OCI-LY1 (cell line): ENCODE data around the gene ZBTB17.
A peak's percentile ranks its signal among the peaks of the same experiment; 100 is the strongest.
"Not testable (repeated sequence)": the region's sequence is repeated elsewhere in the genome, so short reads cannot be mapped to it uniquely, and the experiment has no call there.

Source experiments
- H2AFZ ChIP-seq: fragments of 200-600 bp; sonication (generic), shearing (Covaris generic); 2 replicates; pipeline ENCODE4 v1.6.0; 2014; ENCODE audit warnings: antibody characterized with exemption, mild to moderate bottlenecking, low read length
- H3F3A ChIP-seq: fragments of 200-600 bp; sonication (generic), shearing (Covaris generic); 2 replicates; pipeline ENCODE4 v1.6.0; 2014; ENCODE audit warnings: mild to moderate bottlenecking, antibody characterized with exemption, low read length, moderate library complexity; ENCODE audit not compliant: insufficient read depth
- H3K27ac ChIP-seq: fragments of 200-600 bp; sonication (generic); 2 replicates; pipeline ENCODE4 v1.5.1; 2014; ENCODE audit warnings: low read length, mixed run types, mild to moderate bottlenecking, low read depth; ENCODE audit not compliant: poor library complexity, severe bottlenecking
- H3K27me3 ChIP-seq: fragments of 200-600 bp; sonication (generic); 2 replicates; pipeline ENCODE4 v1.6.0; 2014; ENCODE audit warnings: antibody characterized with exemption, mild to moderate bottlenecking, low read length, moderate library complexity; ENCODE audit not compliant: insufficient read depth
- H3K36me3 ChIP-seq: fragments of 200-600 bp; sonication (generic); 2 replicates; pipeline ENCODE4 v1.6.1; 2014; ENCODE audit warnings: mild to moderate bottlenecking, antibody characterized with exemption, low read length, moderate library complexity, mixed read lengths; ENCODE audit not compliant: insufficient read depth
- H3K4me1 ChIP-seq: fragments of 200-600 bp; sonication (generic); 2 replicates; pipeline ENCODE4 v1.5.1; 2014; ENCODE audit warnings: mild to moderate bottlenecking, low read length, moderate library complexity; ENCODE audit not compliant: insufficient read depth, severe bottlenecking
- H3K4me2 ChIP-seq: fragments of 200-600 bp; sonication (generic), shearing (Covaris generic); 2 replicates; pipeline ENCODE4 v1.6.1; 2014; ENCODE audit warnings: low read length
- H3K4me3 ChIP-seq: fragments of 200-600 bp; sonication (generic); 2 replicates; pipeline ENCODE4 v1.5.1; 2014; ENCODE audit warnings: low read length, low read depth, mild to moderate bottlenecking, mixed read lengths; ENCODE audit not compliant: poor library complexity, severe bottlenecking
- H3K79me2 ChIP-seq: fragments of 200-600 bp; shearing (Covaris generic); 2 replicates; pipeline ENCODE4 v1.6.1; 2016; ENCODE audit warnings: mixed run types, low read length, mixed read lengths; ENCODE audit not compliant: insufficient read depth
- H3K9ac ChIP-seq: fragments of 200-600 bp; sonication (generic), shearing (Covaris generic); 2 replicates; pipeline ENCODE4 v1.6.1; 2014; ENCODE audit warnings: mild to moderate bottlenecking, low read length, mixed read lengths
- H3K9me2 ChIP-seq: fragments of 200-600 bp; sonication (generic), shearing (Covaris generic); 2 replicates; pipeline ENCODE4 v1.6.1; 2014; ENCODE audit warnings: low read depth, mild to moderate bottlenecking, low read length, mixed read lengths
- H3K9me3 ChIP-seq: fragments of 200-600 bp; shearing (Covaris generic); 2 replicates; pipeline ENCODE4 v1.6.1; 2014; ENCODE audit warnings: low read length, mixed read lengths
- H4K20me1 ChIP-seq: fragments of 200-600 bp; sonication (generic), shearing (Covaris generic); 2 replicates; pipeline ENCODE4 v1.6.0; 2016; ENCODE audit warnings: mild to moderate bottlenecking, low read length; ENCODE audit not compliant: insufficient read depth
- CTCF ChIP-seq: fragments of 200-600 bp; sonication (generic), shearing (Covaris generic); IDR thresholded peaks from 2 replicates; pipeline ENCODE4 v1.5.1; 2017; ENCODE audit warnings: mild to moderate bottlenecking, antibody characterized with exemption, low read length, moderate library complexity, mixed read lengths
- EZH2 ChIP-seq: fragments of 200-600 bp; sonication (generic), shearing (Covaris generic); IDR thresholded peaks from 2 replicates; pipeline ENCODE4 v1.8.0; 2017; ENCODE audit warnings: borderline replicate concordance, mixed run types, mild to moderate bottlenecking, antibody characterized with exemption, low read length, moderate library complexity, mixed read lengths

The ZBTB17 gene

GRCh38 chr1:15983275-15983674, 7.4 kb upstream of the ZBTB17 start:
- Histone ChIP-seq H3F3A (no peaks in the 10 kb centered on the region), H3K9ac (no peak overlapping the region), H3K79me2 (no peaks in the 10 kb centered on the region), H3K4me1 (no peaks in the 10 kb centered on the region), H3K27me3 (no peaks in the 10 kb centered on the region; the same call in 1 of the 2 replicates), H3K27ac (no peak overlapping the region), H3K36me3 (no peaks in the 10 kb centered on the region), H4K20me1 (no peaks in the 10 kb centered on the region), H2AFZ (no peak overlapping the region), H3K9me3 (peaks cover 3% of the 10 kb centered on the region), H3K4me2 (no peak overlapping the region), H3K4me3 (no peak overlapping the region), H3K9me2 (no peaks in the 10 kb centered on the region)
- TF ChIP-seq CTCF, result no peak
- TF ChIP-seq EZH2, result no peak

GRCh38 chr1:15981679-15982078, 5.8 kb upstream of the ZBTB17 start:
- no peak for TF ChIP-seq EZH2
- Histone ChIP-seq H3K27me3 (no peaks in the 10 kb centered on the region; the same call in 1 of the 2 replicates), H3K9me3 (peaks cover 3% of the 10 kb centered on the region), H3K4me1 (no peaks in the 10 kb centered on the region), H3K79me2 (no peaks in the 10 kb centered on the region), H3F3A (no peaks in the 10 kb centered on the region), H3K4me3 (no peak overlapping the region), H3K4me2 (no peak overlapping the region), H3K9ac (no peak overlapping the region), H2AFZ (no peak overlapping the region), H4K20me1 (no peaks in the 10 kb centered on the region), H3K9me2 (no peaks in the 10 kb centered on the region), H3K27ac (no peak overlapping the region), H3K36me3 (no peaks in the 10 kb centered on the region)

- H3K4me3 ChIP-seq, H2AFZ ChIP-seq, H4K20me1 ChIP-seq, H3K27ac ChIP-seq, H3K79me2 ChIP-seq, H3K9me2 ChIP-seq, H3K4me2 ChIP-seq, H3K27me3 ChIP-seq, H3K9ac ChIP-seq, H3K9me3 ChIP-seq, H3F3A ChIP-seq, H3K36me3 ChIP-seq: not testable (repeated sequence)
- peaks cover 23% of the 10 kb centered on the region for H3K4me1 ChIP-seq
Observed at GRCh38 chr1:15977947-15978346, 2.0 kb upstream of the ZBTB17 start.

GRCh38 chr1:15975358-15975804, 520 bp downstream of the ZBTB17 start:
- peaks cover 18% of the 10 kb centered on the region for H3K36me3 ChIP-seq
- H3K27me3 ChIP-seq, result no peaks in the 10 kb centered on the region
- peak; percentile 42 for TF ChIP-seq CTCF
- no peak for TF ChIP-seq EZH2
- H2AFZ ChIP-seq, result no peak overlapping the region
- no peaks in the 10 kb centered on the region for H4K20me1 ChIP-seq
- peaks cover 23% of the 10 kb centered on the region for H3K4me1 ChIP-seq
- H3K4me2 ChIP-seq, result peak overlapping the region; percentile 73
- no peaks in the 10 kb centered on the region; the same call in 1 of the 2 replicates for H3K9me3 ChIP-seq
- peak overlapping the region; percentile 76 for H3K4me3 ChIP-seq
- no peaks in the 10 kb centered on the region for H3K79me2 ChIP-seq
- H3K9ac ChIP-seq, result peak overlapping the region; percentile 57
- H3K27ac ChIP-seq, result peak overlapping the region; percentile 61
- H3F3A ChIP-seq, result no peaks in the 10 kb centered on the region
- H3K9me2 ChIP-seq, result no peaks in the 10 kb centered on the region
